ENCODE data around the gene LIN54. TPM values are rescaled to one million over a fixed set of nuclear protein-coding genes. Genes with fewer than 3 reads are reported as not detected.
"Not testable (repeated sequence)": the region's sequence is repeated elsewhere in the genome, so short reads cannot be mapped to it uniquely, and the experiment has no call there.

LIN54 gene
- total RNA-seq, 6 donors from 2014 or later: 4.2 to 11.7 (median 9.5) TPM

DNA sequence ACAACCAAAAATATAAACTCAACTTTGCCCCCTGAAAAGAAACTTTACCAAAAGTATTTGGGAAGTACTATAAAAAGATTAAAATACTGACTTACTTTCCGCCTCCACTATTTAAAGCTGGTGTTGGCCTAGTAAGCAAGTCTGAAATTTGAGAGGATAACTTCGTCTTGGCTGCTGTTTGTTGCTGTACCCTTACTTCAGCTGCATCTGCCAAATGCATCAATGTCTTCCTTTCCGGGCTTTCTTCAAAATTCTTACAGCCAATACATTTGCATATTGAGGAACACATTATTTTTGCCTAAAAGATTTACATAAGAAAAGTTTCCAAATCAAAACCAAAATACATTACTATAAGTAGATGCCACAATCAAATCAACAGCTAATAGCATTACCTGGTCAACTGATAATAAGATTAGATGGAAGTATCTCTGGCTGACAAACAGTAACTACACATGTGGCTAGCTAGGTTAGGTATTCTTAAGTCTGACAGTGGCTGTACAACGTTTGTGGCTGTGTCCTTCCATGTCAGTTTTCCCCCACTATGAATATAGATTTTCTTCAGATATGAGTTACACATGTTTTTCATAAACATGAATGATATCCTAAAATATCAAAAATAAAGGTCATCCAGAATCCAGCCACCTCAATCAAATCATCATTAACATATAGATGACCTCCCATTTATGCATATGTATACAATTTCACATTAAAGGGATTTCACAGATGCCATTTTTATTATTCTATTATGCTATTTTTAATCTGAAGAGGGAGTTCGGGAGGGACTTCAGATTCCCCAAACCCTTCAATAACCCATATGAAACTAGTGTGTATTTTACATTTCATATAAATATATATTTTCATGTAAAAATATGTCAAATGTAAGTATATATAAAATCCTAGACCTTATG lies 79.5 kb downstream of the LIN54 start:
- WGBS, 2 donors: 82 to 91% methylated on average over 5 of the region's 5 CpGs
- H3K27me3 ChIP-seq: no peaks in the 10 kb centered on the region
- TF ChIP-seq EP300 (IDR thresholded peaks at IDR 0.05) (no peak), POLR2A (IDR thresholded peaks at IDR 0.05) (no peak), POLR2AphosphoS5 (IDR thresholded peaks at IDR 0.05) (no peak)
- TF ChIP-seq, protein P1, sequence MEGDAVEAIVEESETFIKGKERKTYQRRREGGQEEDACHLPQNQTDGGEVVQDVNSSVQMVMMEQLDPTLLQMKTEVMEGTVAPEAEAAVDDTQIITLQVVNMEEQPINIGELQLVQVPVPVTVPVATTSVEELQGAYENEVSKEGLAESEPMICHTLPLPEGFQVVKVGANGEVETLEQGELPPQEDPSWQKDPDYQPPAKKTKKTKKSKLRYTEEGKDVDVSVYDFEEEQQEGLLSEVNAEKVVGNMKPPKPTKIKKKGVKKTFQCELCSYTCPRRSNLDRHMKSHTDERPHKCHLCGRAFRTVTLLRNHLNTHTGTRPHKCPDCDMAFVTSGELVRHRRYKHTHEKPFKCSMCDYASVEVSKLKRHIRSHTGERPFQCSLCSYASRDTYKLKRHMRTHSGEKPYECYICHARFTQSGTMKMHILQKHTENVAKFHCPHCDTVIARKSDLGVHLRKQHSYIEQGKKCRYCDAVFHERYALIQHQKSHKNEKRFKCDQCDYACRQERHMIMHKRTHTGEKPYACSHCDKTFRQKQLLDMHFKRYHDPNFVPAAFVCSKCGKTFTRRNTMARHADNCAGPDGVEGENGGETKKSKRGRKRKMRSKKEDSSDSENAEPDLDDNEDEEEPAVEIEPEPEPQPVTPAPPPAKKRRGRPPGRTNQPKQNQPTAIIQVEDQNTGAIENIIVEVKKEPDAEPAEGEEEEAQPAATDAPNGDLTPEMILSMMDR (IDR thresholded peaks at IDR 0.05): no peak
- H3K9me3 ChIP-seq: no peaks in the 10 kb centered on the region
- H3K36me3 ChIP-seq: peaks cover 3 to 40% (median 12%) of the 10 kb centered on the region in 4 donors
- no peak overlapping the region for H3K27ac ChIP-seq
- no peaks in the 10 kb centered on the region for H3K4me1 ChIP-seq
- DNase-seq (no peak), ATAC-seq (ENCODE audit: low FRiP score in 2 of 2) (no peak)
- H3K4me3 ChIP-seq: no peak overlapping the region

DNA sequence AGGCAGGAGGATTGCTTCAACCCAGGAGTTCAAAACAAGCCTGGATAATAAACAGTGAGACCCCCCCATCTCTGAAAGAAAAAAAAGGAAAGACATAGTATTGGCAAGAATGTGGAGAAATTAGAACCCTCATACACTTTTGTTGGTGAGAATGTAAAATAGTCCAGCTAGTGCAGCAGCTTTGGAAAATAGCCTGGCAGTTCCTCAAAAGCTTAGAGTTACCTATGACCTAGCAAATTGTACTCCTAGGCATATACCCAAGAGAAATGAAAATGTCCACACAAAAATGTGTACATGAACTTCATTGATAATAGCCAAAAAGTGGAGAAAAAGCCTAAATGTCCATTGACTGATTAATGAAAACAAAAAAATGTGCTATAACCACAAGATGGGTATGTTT lies 88.8 kb downstream of the LIN54 start:
- no peak for ATAC-seq (ENCODE audit: low FRiP score in 2 of 2)
- peaks cover 0 to 22% (median 3%) of the 10 kb centered on the region in 4 donors for H3K36me3 ChIP-seq
- H3K27me3 ChIP-seq: no peaks in the 10 kb centered on the region
- TF ChIP-seq, protein P1 (IDR thresholded peaks at IDR 0.05): no peak
- no peak for TF ChIP-seq POLR2A (IDR thresholded peaks at IDR 0.05)
- no peak for TF ChIP-seq POLR2AphosphoS5 (IDR thresholded peaks at IDR 0.05)
- TF ChIP-seq EP300 (IDR thresholded peaks at IDR 0.05): no peak
- no peaks in the 10 kb centered on the region for H3K9me3 ChIP-seq
- no peak overlapping the region for H3K27ac ChIP-seq
- no peak overlapping the region for H3K4me3 ChIP-seq
- DNase-seq: no peak
- H3K4me1 ChIP-seq: no peaks in the 10 kb centered on the region

DNA sequence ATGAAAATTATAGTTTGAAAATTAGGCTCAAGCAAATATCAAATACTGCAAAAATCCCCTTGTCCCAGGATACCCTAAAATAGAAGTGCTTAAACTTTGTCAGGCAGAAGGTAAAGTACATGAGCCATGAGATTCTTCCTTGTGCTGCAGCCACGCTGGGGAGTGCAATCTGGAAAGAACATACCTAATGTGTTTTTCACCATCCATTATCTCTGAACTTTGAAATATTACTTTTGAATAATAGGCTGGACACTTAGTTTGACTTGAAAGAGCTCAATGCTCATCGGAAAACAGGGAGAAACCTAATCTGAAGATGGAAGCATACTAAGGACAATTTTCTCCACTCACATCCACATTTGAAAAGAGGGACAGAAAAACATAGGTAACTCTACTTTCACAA lies 91.2 kb downstream of the LIN54 start:
- H3K9me3 ChIP-seq: no peaks in the 10 kb centered on the region
- no peak for TF ChIP-seq POLR2A (IDR thresholded peaks at IDR 0.05)
- TF ChIP-seq EP300 (IDR thresholded peaks at IDR 0.05): no peak
- TF ChIP-seq, protein P1 (IDR thresholded peaks at IDR 0.05): no peak
- no peak for TF ChIP-seq POLR2AphosphoS5 (IDR thresholded peaks at IDR 0.05)
- ATAC-seq (ENCODE audit: low FRiP score in 2 of 2) (no peak), DNase-seq (no peak)
- 83 to 96% methylated on average over 2 of the region's 2 CpGs for WGBS, 2 donors
- no peak overlapping the region for H3K27ac ChIP-seq
- H3K4me3 ChIP-seq: no peak overlapping the region
- no peaks in the 10 kb centered on the region for H3K4me1 ChIP-seq
- H3K36me3 ChIP-seq: peaks cover 0 to 18% (median 3%) of the 10 kb centered on the region in 4 donors
- H3K27me3 ChIP-seq: no peaks in the 10 kb centered on the region

DNA sequence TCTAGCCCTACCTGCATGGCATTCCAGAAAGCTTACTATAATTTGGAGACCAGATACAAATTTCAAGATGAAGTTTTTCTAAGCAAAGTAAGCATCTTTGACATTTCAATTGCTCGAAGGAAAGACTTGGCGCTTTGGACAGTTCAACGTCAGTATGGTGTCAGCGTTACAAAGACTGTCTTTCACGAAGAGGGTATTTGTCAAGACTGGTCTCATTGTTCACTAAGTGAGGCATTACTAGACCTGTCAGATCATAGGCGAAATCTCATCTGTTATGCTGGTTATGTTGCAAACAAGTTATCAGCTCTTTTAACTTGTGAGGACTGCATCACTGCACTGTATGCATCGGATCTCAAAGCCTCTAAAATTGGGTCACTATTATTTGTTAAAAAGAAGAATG lies 92.5 kb downstream of the LIN54 start:
- Histone ChIP-seq H3K9me3 (no peaks in the 10 kb centered on the region), H3K27me3 (no peaks in the 10 kb centered on the region), H3K27ac (no peak overlapping the region), H3K4me1 (no peaks in the 10 kb centered on the region), H3K4me3 (no peak overlapping the region), H3K36me3 (peaks cover 0 to 18% (median 3%) of the 10 kb centered on the region in 4 donors)
- WGBS, 2 donors: 93 to 97% methylated on average over 7 of the region's 7 CpGs
- ATAC-seq (ENCODE audit: low FRiP score in 2 of 2) (no peak), DNase-seq (no peak)
- TF ChIP-seq EP300 (IDR thresholded peaks at IDR 0.05) (no peak), POLR2AphosphoS5 (IDR thresholded peaks at IDR 0.05) (no peak)
- TF ChIP-seq, protein P1 (IDR thresholded peaks at IDR 0.05): no peak

DNA sequence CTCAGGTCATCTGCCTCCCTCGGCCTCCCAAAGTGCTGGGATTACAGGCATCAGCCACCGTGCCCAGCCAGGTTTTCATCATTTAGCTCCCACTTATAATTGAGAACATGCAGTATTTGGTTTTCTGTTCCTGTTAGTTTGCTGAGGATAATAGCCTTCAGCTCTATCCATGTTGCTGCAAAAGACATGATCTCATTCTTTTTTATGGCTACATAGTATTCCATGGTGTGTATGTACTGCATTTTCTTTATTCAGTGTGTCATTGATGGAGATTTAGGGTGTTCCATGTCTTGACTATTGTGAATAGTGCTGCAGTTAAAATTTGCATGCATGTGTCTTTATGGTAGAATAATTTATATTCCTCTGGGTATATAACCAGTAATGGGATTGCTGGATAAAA lies 96.7 kb downstream of the LIN54 start:
- not testable (repeated sequence) for H3K4me1 ChIP-seq; DNase-seq; H3K27me3 ChIP-seq; H3K9me3 ChIP-seq; H3K27ac ChIP-seq; ATAC-seq (ENCODE audit: low FRiP score in 2 of 2); H3K4me3 ChIP-seq
- WGBS, 2 donors: 97% methylated on average over 2 of the region's 2 CpGs
- H3K36me3 ChIP-seq: peaks cover 0 to 18% (median 3%) of the 10 kb centered on the region in 4 donors
